GM21576 (cell line): Measurements from ENCODE around the gene ABCC8.
"Not testable (repeated sequence)": the region's sequence is repeated elsewhere in the genome, so short reads cannot be mapped to it uniquely, and the experiment has no call there.

Experiments used
- ATAC-seq: cut with Tn5 transposase; IDR thresholded peaks from one replicate; pipeline ENCODE4 v1.9.1; 2021; ENCODE audit warnings: mild to moderate bottlenecking, moderate library complexity; ENCODE audit not compliant: unreplicated experiment

Gene ABCC8

GRCh38 chr11:17434108-17434507 lies 42.5 kb downstream of the ABCC8 start:
- no peak for ATAC-seq

- no peak for ATAC-seq
Observed at GRCh38 chr11:17432002-17432401, 44.6 kb downstream of the ABCC8 start.

GRCh38 chr11:17431139-17431538 lies 45.5 kb downstream of the ABCC8 start:
- ATAC-seq, result no peak

GRCh38 chr11:17430616-17431015 lies 46.0 kb downstream of the ABCC8 start:
- no peak for ATAC-seq

GRCh38 chr11:17428925-17429324 lies 47.7 kb downstream of the ABCC8 start:
- no peak for ATAC-seq

- ATAC-seq, result no peak
Observed at GRCh38 chr11:17428261-17428660, 48.4 kb downstream of the ABCC8 start.

- ATAC-seq, result not testable (repeated sequence)
Observed at GRCh38 chr11:17426233-17426632, 50.4 kb downstream of the ABCC8 start.

- ATAC-seq, result no peak
Observed at GRCh38 chr11:17423533-17424310, 52.9 kb downstream of the ABCC8 start.

- no peak for ATAC-seq
Observed at GRCh38 chr11:17421781-17422180, 54.9 kb downstream of the ABCC8 start.

GRCh38 chr11:17418444-17419081 lies 58.1 kb downstream of the ABCC8 start:
- ATAC-seq, result no peak

- no peak for ATAC-seq
Observed at GRCh38 chr11:17416492-17416891, 60.2 kb downstream of the ABCC8 start.

GRCh38 chr11:17415523-17416104 lies 61.0 kb downstream of the ABCC8 start:
- ATAC-seq, result no peak

- no peak for ATAC-seq
Observed at GRCh38 chr11:17414992-17415391, 61.7 kb downstream of the ABCC8 start.

- ATAC-seq, result no peak
Observed at GRCh38 chr11:17414317-17414737, 62.3 kb downstream of the ABCC8 start.

- no peak for ATAC-seq
Observed at GRCh38 chr11:17413414-17414316, 63.0 kb downstream of the ABCC8 start.

- ATAC-seq, result no peak
Observed at GRCh38 chr11:17412488-17413180, 64.0 kb downstream of the ABCC8 start.

GRCh38 chr11:17411418-17411817 lies 65.2 kb downstream of the ABCC8 start:
- ATAC-seq, result no peak

GRCh38 chr11:17410606-17411379 lies 65.9 kb downstream of the ABCC8 start:
- ATAC-seq, result no peak

GRCh38 chr11:17408641-17409040 lies 68.0 kb downstream of the ABCC8 start:
- no peak for ATAC-seq

- no peak for ATAC-seq
Observed at GRCh38 chr11:17408026-17408425, 68.6 kb downstream of the ABCC8 start.
